NB4 (cell line): Measurements from ENCODE around the gene ZCRB1.

Experiments used
- DNase-seq: peaks from one replicate; pipeline ENCODE4 v3.0.0; 2010; ENCODE audit warnings: low read depth
- H3K4me3 ChIP-seq: one replicate; pipeline ENCODE4 v1.5.1; 2011; ENCODE audit warnings: mild to moderate bottlenecking, low read depth, low read length, moderate library complexity
- CTCF ChIP-seq: IDR thresholded peaks from one replicate; pipeline ENCODE4 v1.5.1; 2012; ENCODE audit warnings: low read depth, low read length
- MAX ChIP-seq: IDR thresholded peaks from 2 replicates; pipeline ENCODE4 v1.6.1; 2011; ENCODE audit warnings: low read depth, low read length
- MYC ChIP-seq: IDR thresholded peaks from 2 replicates; pipeline ENCODE4 v1.6.1; 2011; ENCODE audit warnings: low read depth, low read length
- POLR2A ChIP-seq: IDR thresholded peaks from 2 replicates; pipeline ENCODE4 v1.6.1; 2011; ENCODE audit warnings: mild to moderate bottlenecking; ENCODE audit not compliant: insufficient read length; ENCODE audit errors: extremely low read depth

The ZCRB1 gene

GRCh38 chr12:42267413-42268190 is 58.3 kb downstream of the ZCRB1 start:
- TF ChIP-seq MAX (no peak), CTCF (no peak), POLR2A (no peak), MYC (no peak)
- no peak overlapping the region for H3K4me3 ChIP-seq
- DNase-seq = no peak

- no peak overlapping the region for H3K4me3 ChIP-seq
- DNase-seq = no peak
These were observed 59.2 kb downstream of the ZCRB1 start for GRCh38 chr12:42266579-42267230.

GRCh38 chr12:42262271-42262670 is 63.6 kb downstream of the ZCRB1 start:
- H3K4me3 ChIP-seq = no peak overlapping the region
- DNase-seq = no peak
- no peak for TF ChIP-seq MYC
- TF ChIP-seq CTCF = no peak
- no peak for TF ChIP-seq POLR2A
- TF ChIP-seq MAX = no peak

More at GRCh38 chr12:42266579-42267230, 59.2 kb downstream of the ZCRB1 start:
- TF ChIP-seq MAX (no peak), POLR2A (no peak)
